Thoracic aorta (tissue), 2 donors: ENCODE results near the gene TIFAB. TPM values are rescaled to one million over a fixed set of nuclear protein-coding genes. Genes with fewer than 3 reads are reported as not detected.

ENCODE experiments used
- ATAC-seq: fragments of 150-250 bp; one replicate; pipeline ENCODE4 v1.8.0; 2017; ENCODE audit warnings: low read depth; ENCODE audit not compliant: insufficient number of reproducible peaks, low FRiP score
- DNase-seq: peaks from one replicate; pipeline ENCODE4 v3.0.0-alpha.2; 2020; ENCODE audit warnings: low spot score
- H3K27ac ChIP-seq, 2 donors: fragments of 200-600 bp; sonication (generic); 1 replicate in 1 of 2; 2 replicates in 1 of 2; pipeline ENCODE4 v1.5.1; 2016; ENCODE audit warnings: mild to moderate bottlenecking in 2 of 2, moderate library complexity in 2 of 2
- H3K27me3 ChIP-seq: fragments of 200-600 bp; sonication (generic); replicated peaks from 2 replicates; pipeline ENCODE4 v1.6.0; 2016; ENCODE audit warnings: mild to moderate bottlenecking; ENCODE audit not compliant: insufficient read depth
- H3K36me3 ChIP-seq: fragments of 200-600 bp; sonication (generic); one replicate; pipeline ENCODE4 v1.5.1; 2016
- H3K4me1 ChIP-seq, 2 donors: fragments of 200-600 bp; sonication (generic); 1 replicate in 1 of 2; 2 replicates in 1 of 2; pipeline versions ENCODE4 v1.5.1 to v1.6.0; 2016; ENCODE audit warnings: low read depth in 2 of 2, mild to moderate bottlenecking in 1 of 2; ENCODE audit not compliant: control insufficient read depth in 1 of 2
- H3K4me3 ChIP-seq: fragments of 200-600 bp; sonication (generic); 2 replicates; pipeline ENCODE4 v1.5.1; 2016; ENCODE audit warnings: mild to moderate bottlenecking
- H3K9me3 ChIP-seq: fragments of 200-600 bp; sonication (generic); 2 replicates; pipeline ENCODE4 v1.5.1; 2016
- CTCF ChIP-seq: fragments of 200-600 bp; sonication (generic); IDR thresholded peaks from one replicate; pipeline ENCODE4 v1.5.1; 2019; ENCODE audit warnings: antibody characterized with exemption
- total RNA-seq, 2 donors: library from RNA; depleted of rRNA; stranded (reverse); fragments of >200 nt; gene quantifications; one replicate each; pipeline versions ENCODE4 v1.1.0 to v1.2.3, GENCODE V29; 2016

The TIFAB gene
- total RNA-seq, 2 donors from 2014 or later, result not detected

GRCh38 chr5:135441919-135442318, 10.2 kb downstream of the TIFAB start:
- H3K4me3 ChIP-seq, result no peak overlapping the region
- no peak overlapping the region for H3K27ac ChIP-seq
- H3K36me3 ChIP-seq, result no peaks in the 10 kb centered on the region
- DNase-seq, result no peak
- no peak for TF ChIP-seq CTCF
- H3K4me1 ChIP-seq, result peaks cover 9 to 31% of the 10 kb centered on the region in 2 donors
- no peaks in the 10 kb centered on the region for H3K9me3 ChIP-seq
- H3K27me3 ChIP-seq, result no peaks in the 10 kb centered on the region
- ATAC-seq, result no peak

- Histone ChIP-seq H3K9me3 (no peaks in the 10 kb centered on the region), H3K4me1 (peaks cover 9 to 31% of the 10 kb centered on the region in 2 donors), H3K36me3 (no peaks in the 10 kb centered on the region), H3K27ac (no peak overlapping the region), H3K4me3 (no peak overlapping the region), H3K27me3 (no peaks in the 10 kb centered on the region)
- ATAC-seq (no peak), DNase-seq (no peak)
- no peak for TF ChIP-seq CTCF
These were observed 10.8 kb downstream of the TIFAB start for GRCh38 chr5:135441350-135441831.

DNA sequence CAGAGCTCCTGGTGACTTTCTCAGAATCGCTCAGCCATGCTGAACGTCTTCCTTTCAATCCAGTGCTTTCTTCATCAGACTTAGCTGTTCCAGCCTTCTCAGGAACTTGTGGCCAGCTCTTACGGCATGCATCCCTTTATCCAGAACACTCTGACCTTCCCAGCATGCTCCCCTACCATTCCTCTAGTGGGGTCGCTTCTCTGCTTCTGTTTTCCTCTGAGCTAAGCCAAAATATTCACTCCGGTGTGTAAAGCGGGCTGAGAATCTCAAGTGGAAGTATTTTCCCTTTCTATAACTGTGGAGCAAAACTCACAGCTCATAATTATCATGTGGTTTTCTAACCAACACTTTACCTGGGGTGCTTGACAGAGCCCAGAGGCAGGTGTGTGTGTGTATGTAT, 11.2 kb downstream of the TIFAB start:
- DNase-seq (no peak), ATAC-seq (no peak)
- no peaks in the 10 kb centered on the region for H3K9me3 ChIP-seq
- no peak overlapping the region for H3K4me3 ChIP-seq
- H3K27me3 ChIP-seq, result no peaks in the 10 kb centered on the region
- peaks cover 9 to 31% of the 10 kb centered on the region in 2 donors for H3K4me1 ChIP-seq
- no peak for TF ChIP-seq CTCF
- H3K27ac ChIP-seq, result no peak overlapping the region
- no peaks in the 10 kb centered on the region for H3K36me3 ChIP-seq

GRCh38 chr5:135439231-135440205, 12.6 kb downstream of the TIFAB start:
- TF ChIP-seq CTCF, result no peak
- Histone ChIP-seq H3K4me1 (peaks cover 9 to 31% of the 10 kb centered on the region in 2 donors), H3K36me3 (no peaks in the 10 kb centered on the region), H3K4me3 (no peak overlapping the region), H3K9me3 (no peaks in the 10 kb centered on the region), H3K27me3 (no peaks in the 10 kb centered on the region), H3K27ac (no peak overlapping the region)
- no peak for ATAC-seq
- DNase-seq, result no peak

DNA sequence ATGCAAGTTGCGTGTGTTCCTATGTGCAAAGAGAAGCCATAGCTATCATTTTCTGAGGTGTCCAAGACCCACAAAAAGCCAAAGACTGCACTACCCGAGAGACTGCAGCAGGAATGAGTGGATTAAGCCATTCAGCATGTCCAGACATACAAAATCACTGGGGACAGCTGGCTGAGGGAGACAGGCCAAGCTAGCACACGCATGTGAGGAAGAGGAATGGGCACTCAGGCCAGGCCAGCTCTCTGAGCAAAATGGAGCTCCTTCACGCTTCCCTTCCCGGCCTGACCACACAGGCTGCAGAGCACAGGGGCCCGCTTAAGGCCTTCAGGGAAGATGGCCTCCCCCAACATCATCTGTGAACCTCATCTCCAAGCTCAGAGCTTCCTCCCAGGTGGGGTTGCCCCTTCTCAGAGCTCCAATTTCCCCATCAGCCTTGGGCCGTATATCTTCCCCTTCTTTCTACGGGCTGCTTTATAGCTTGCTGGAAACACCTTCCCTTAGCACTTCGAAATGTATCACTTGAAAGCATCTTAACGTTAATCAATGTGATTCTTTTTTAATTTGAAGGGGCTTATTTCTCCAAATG, 13.4 kb downstream of the TIFAB start:
- H3K4me3 ChIP-seq, result no peak overlapping the region
- no peaks in the 10 kb centered on the region for H3K27me3 ChIP-seq
- H3K27ac ChIP-seq, result no peak overlapping the region
- no peaks in the 10 kb centered on the region for H3K36me3 ChIP-seq
- peaks cover 9 to 28% of the 10 kb centered on the region in 2 donors for H3K4me1 ChIP-seq
- H3K9me3 ChIP-seq, result no peaks in the 10 kb centered on the region
- TF ChIP-seq CTCF, result no peak
- DNase-seq (no peak), ATAC-seq (peak; percentile 10)
